Activated naive CD8-positive, alpha-beta T cell treated with anti-CD3 and anti-CD28 coated beads, Interleukin-2, amount 50 U/mL, for 24 hours (primary cell): ENCODE measurements around the gene PCMTD2.
"Not testable (repeated sequence)": the region's sequence is repeated elsewhere in the genome, so short reads cannot be mapped to it uniquely, and the experiment has no call there.

Experiments
- ATAC-seq: fragments of 150-1000 bp; cut with Tn5 transposase; one replicate; pipeline ENCODE4 v1.10.0; 2021
- DNase-seq: peaks from one replicate; pipeline ENCODE4 v3.0.0; 2021
- H3K27ac Mint-ChIP-seq: one replicate; pipeline ENCODE4 v1.8.0; 2021; ENCODE audit warnings: mild to moderate bottlenecking, mixed read lengths
- H3K27me3 Mint-ChIP-seq: one replicate; pipeline ENCODE4 v1.8.0; 2021; ENCODE audit warnings: mixed read lengths
- H3K36me3 Mint-ChIP-seq: one replicate; pipeline ENCODE4 v1.8.0; 2021; ENCODE audit warnings: low read depth, mixed read lengths
- H3K4me1 Mint-ChIP-seq: one replicate; pipeline ENCODE4 v1.8.0; 2021; ENCODE audit warnings: mixed read lengths
- H3K4me3 Mint-ChIP-seq: one replicate; pipeline ENCODE4 v1.8.0; 2021; ENCODE audit warnings: mild to moderate bottlenecking, moderate library complexity, mixed read lengths
- H3K9me3 Mint-ChIP-seq: one replicate; pipeline ENCODE4 v1.8.0; 2021; ENCODE audit warnings: mixed read lengths

Gene PCMTD2

GRCh38 chr20:64273109-64273508 is 17.6 kb downstream of the PCMTD2 start:
- peaks cover 2% of the 10 kb centered on the region for H3K4me1 Mint-ChIP-seq
- no peaks in the 10 kb centered on the region for H3K9me3 Mint-ChIP-seq
- no peak overlapping the region for H3K27ac Mint-ChIP-seq
- peaks cover 22% of the 10 kb centered on the region for H3K36me3 Mint-ChIP-seq
- H3K27me3 Mint-ChIP-seq: no peaks in the 10 kb centered on the region
- H3K4me3 Mint-ChIP-seq: no peak overlapping the region
- DNase-seq: no peak
- no peak for ATAC-seq

- H3K27ac Mint-ChIP-seq: no peak overlapping the region
Measured at GRCh38 chr20:64276817-64277216, 21.3 kb downstream of the PCMTD2 start.

GRCh38 chr20:64277571-64278316 is 22.2 kb downstream of the PCMTD2 start:
- H3K9me3 Mint-ChIP-seq: no peaks in the 10 kb centered on the region
- no peak for DNase-seq
- H3K36me3 Mint-ChIP-seq: peaks cover 15% of the 10 kb centered on the region
- ATAC-seq: no peak
- peaks cover 6% of the 10 kb centered on the region for H3K4me1 Mint-ChIP-seq
- no peaks in the 10 kb centered on the region for H3K27me3 Mint-ChIP-seq
- no peak overlapping the region for H3K27ac Mint-ChIP-seq
- no peak overlapping the region for H3K4me3 Mint-ChIP-seq

More at GRCh38 chr20:64276817-64277216, 21.3 kb downstream of the PCMTD2 start:
- Mint-ChIP-seq H3K9me3 (no peaks in the 10 kb centered on the region), H3K4me3 (no peak overlapping the region), H3K36me3 (peaks cover 15% of the 10 kb centered on the region), H3K4me1 (peaks cover 6% of the 10 kb centered on the region), H3K27me3 (no peaks in the 10 kb centered on the region)
- DNase-seq: no peak
- ATAC-seq: no peak

GRCh38 chr20:64278317-64278681 is 22.8 kb downstream of the PCMTD2 start:
- H3K27me3 Mint-ChIP-seq: no peaks in the 10 kb centered on the region
- H3K4me1 Mint-ChIP-seq: peaks cover 6% of the 10 kb centered on the region
- H3K27ac Mint-ChIP-seq: no peak overlapping the region
- peaks cover 10% of the 10 kb centered on the region for H3K36me3 Mint-ChIP-seq
- DNase-seq: no peak
- H3K9me3 Mint-ChIP-seq: no peaks in the 10 kb centered on the region
- no peak overlapping the region for H3K4me3 Mint-ChIP-seq
- no peak for ATAC-seq

GRCh38 chr20:64279826-64280459 is 24.4 kb downstream of the PCMTD2 start:
- Mint-ChIP-seq H3K4me1 (peaks cover 6% of the 10 kb centered on the region), H3K27me3 (no peaks in the 10 kb centered on the region), H3K4me3 (no peak overlapping the region), H3K27ac (no peak overlapping the region), H3K9me3 (no peaks in the 10 kb centered on the region), H3K36me3 (peaks cover 2% of the 10 kb centered on the region)
- DNase-seq: no peak
- no peak for ATAC-seq

GRCh38 chr20:64280460-64280843 is 24.9 kb downstream of the PCMTD2 start:
- H3K27me3 Mint-ChIP-seq: no peaks in the 10 kb centered on the region
- DNase-seq: no peak
- peaks cover 4% of the 10 kb centered on the region for H3K4me1 Mint-ChIP-seq
- no peak overlapping the region for H3K4me3 Mint-ChIP-seq
- peaks cover 2% of the 10 kb centered on the region for H3K36me3 Mint-ChIP-seq
- no peak overlapping the region for H3K27ac Mint-ChIP-seq
- no peak for ATAC-seq
- no peaks in the 10 kb centered on the region for H3K9me3 Mint-ChIP-seq

GRCh38 chr20:64283646-64284045 is 28.1 kb downstream of the PCMTD2 start:
- no peak for ATAC-seq
- peaks cover 4% of the 10 kb centered on the region for H3K4me1 Mint-ChIP-seq
- H3K4me3 Mint-ChIP-seq: no peak overlapping the region
- H3K36me3 Mint-ChIP-seq: no peaks in the 10 kb centered on the region
- DNase-seq: no peak
- no peaks in the 10 kb centered on the region for H3K9me3 Mint-ChIP-seq
- no peak overlapping the region for H3K27ac Mint-ChIP-seq
- H3K27me3 Mint-ChIP-seq: no peaks in the 10 kb centered on the region

GRCh38 chr20:64285579-64286446 is 30.3 kb downstream of the PCMTD2 start:
- not testable (repeated sequence) for H3K4me3 Mint-ChIP-seq, H3K4me1 Mint-ChIP-seq
- peak; percentile 95 for DNase-seq

GRCh38 chr20:64286447-64287263 is 31.1 kb downstream of the PCMTD2 start:
- not testable (repeated sequence) for H3K36me3 Mint-ChIP-seq, H3K4me1 Mint-ChIP-seq, H3K4me3 Mint-ChIP-seq, H3K9me3 Mint-ChIP-seq, ATAC-seq, H3K27ac Mint-ChIP-seq, H3K27me3 Mint-ChIP-seq, DNase-seq

More at GRCh38 chr20:64285579-64286446, 30.3 kb downstream of the PCMTD2 start:
- H3K27ac Mint-ChIP-seq, H3K27me3 Mint-ChIP-seq, H3K9me3 Mint-ChIP-seq, H3K36me3 Mint-ChIP-seq: not testable (repeated sequence)
- peak; percentile 92 for ATAC-seq

- H3K27me3 Mint-ChIP-seq, H3K4me1 Mint-ChIP-seq, H3K27ac Mint-ChIP-seq, H3K4me3 Mint-ChIP-seq, DNase-seq, H3K36me3 Mint-ChIP-seq, H3K9me3 Mint-ChIP-seq, ATAC-seq: not testable (repeated sequence)
Measured at GRCh38 chr20:64287264-64287590, 31.7 kb downstream of the PCMTD2 start.

GRCh38 chr20:64292167-64292566 is 36.6 kb downstream of the PCMTD2 start:
- H3K4me1 Mint-ChIP-seq, H3K4me3 Mint-ChIP-seq, ATAC-seq, H3K9me3 Mint-ChIP-seq, H3K36me3 Mint-ChIP-seq, DNase-seq, H3K27ac Mint-ChIP-seq, H3K27me3 Mint-ChIP-seq: not testable (repeated sequence)

- not testable (repeated sequence) for H3K27ac Mint-ChIP-seq, H3K4me3 Mint-ChIP-seq, H3K36me3 Mint-ChIP-seq, H3K27me3 Mint-ChIP-seq, H3K9me3 Mint-ChIP-seq, ATAC-seq, DNase-seq, H3K4me1 Mint-ChIP-seq
Measured at GRCh38 chr20:64303086-64303485, 47.5 kb downstream of the PCMTD2 start.

GRCh38 chr20:64313761-64314160 is 58.2 kb downstream of the PCMTD2 start:
- not testable (repeated sequence) for H3K4me1 Mint-ChIP-seq, DNase-seq, H3K36me3 Mint-ChIP-seq, H3K4me3 Mint-ChIP-seq, H3K9me3 Mint-ChIP-seq, ATAC-seq, H3K27ac Mint-ChIP-seq
- peaks cover 12% of the 10 kb centered on the region for H3K27me3 Mint-ChIP-seq

GRCh38 chr20:64315381-64315780 is 59.8 kb downstream of the PCMTD2 start:
- DNase-seq, H3K4me3 Mint-ChIP-seq, H3K27ac Mint-ChIP-seq, H3K4me1 Mint-ChIP-seq, ATAC-seq, H3K9me3 Mint-ChIP-seq, H3K36me3 Mint-ChIP-seq: not testable (repeated sequence)
- H3K27me3 Mint-ChIP-seq: peaks cover 10% of the 10 kb centered on the region
